NCI-H2107 treated with DMSO at 0.1 percent for 48 hours (cell line): ENCODE data around the gene ARMC7.
"Not testable (repeated sequence)": the region's sequence is repeated elsewhere in the genome, so short reads cannot be mapped to it uniquely, and the experiment has no call there.

Experiments used
- DNase-seq: peaks from one replicate; lab custom pipeline; 2025; ENCODE audit not compliant: unreplicated experiment; lab: John Stamatoyannopoulos, UW

The ARMC7 gene

DNA sequence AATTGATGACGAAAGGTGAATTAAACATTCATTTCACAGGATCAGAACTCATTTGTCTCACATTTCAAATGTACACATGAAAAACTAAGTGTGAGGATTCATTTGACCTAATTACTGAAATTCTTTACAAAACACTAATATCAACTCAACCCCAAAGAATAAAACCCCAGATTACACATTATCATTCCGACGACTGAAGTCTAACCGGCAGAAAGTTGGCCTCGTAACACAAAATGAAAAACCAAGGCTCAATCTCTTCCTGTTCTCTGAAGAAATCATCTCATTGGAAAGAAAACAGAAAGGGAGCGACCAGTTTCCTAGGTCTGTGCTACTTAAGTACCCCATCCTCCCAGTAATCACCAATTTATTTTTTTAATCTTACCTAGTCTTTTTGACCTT, 42.8 kb downstream of the ARMC7 start:
- no peak for DNase-seq

DNA sequence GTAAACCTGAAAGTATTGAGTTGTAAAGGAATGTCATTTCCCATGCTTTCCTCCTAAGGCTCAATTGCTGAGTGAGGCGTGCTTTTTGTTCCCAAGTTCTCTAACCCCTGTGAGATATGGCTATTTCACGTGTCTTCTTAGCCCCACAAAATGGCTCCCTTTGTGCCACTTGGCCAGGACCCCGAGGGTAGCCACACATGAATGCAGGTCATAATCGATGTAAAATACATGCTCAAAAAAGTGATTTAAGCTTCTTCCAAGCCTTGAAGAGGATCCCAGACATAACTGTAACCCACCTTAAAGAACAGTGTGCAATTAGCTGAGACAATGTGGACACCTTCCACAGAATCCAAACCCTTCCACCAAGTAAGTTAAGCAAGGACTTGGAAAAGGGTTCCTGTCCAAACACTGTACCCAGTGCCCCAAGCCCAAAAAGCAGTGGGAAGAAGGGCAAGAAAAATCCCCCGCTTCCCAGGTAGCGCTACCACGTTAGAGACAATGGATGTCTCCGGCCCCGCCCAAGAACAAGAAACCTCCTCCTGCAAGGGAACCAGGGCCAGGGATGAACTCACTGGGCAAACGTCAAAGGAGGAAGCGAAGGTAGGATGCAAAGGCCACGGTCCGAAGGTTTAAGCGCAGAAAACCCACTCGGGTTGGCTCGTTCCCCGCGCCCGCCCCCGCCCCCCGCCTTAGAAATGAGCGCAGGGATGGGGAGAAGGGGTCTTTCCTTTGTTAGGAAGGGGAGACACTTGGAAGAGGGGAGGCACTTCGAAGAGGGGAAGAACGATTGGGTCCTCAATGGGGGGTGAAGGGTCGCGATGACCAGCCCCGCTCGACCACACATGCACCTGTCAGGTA, 43.4 kb downstream of the ARMC7 start:
- peak; percentile 42 for DNase-seq

DNA sequence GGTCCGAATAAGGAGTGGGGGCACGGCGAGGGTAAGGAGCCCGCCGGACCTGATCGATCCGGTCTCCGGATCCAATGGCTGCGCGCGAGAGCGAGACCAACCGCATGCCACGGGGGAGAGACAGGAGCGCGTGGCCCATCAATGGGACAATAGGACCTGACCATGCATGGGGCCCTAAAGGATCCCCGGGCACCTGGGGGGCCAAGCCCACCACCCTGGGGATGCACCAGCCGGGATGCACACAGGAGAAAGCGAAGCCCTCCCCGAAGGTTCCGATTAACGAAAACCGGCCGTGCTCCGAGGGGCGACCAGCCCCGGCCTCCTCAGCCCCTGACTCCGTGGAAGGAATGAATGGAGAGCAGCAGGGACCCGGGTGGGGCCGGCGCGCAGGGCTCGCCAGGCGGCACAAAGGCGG, 44.0 kb downstream of the ARMC7 start:
- DNase-seq = no peak

- DNase-seq = peak; percentile 97
Measured at GRCh38 chr17:75154195-75155106, 44.7 kb downstream of the ARMC7 start, which contains the start of gene JPT1. TSS of gene JPT1 (minus strand) at chr17:75154512. CDS start at chr17:75154397, 115 bp downstream.

DNA sequence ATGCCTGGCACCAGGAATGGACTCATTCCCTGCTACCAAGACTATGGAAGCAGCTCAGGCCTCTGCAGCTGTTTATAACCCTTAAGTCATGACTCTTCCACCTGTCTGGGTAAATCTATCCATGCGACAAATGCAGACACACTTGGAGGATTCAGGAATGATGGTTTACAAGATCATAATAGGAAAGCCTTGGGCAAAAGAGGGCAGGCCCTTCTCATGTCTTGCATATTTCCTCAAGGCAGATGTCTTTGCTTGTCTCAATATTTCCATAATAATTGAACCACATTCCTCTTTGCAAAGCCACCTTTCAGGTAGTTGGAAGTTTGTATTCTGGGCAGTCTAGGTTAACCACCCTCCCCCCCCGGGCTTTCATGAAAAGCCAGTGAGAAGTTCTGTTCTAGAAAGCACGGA, 45.4 kb downstream of the ARMC7 start:
- DNase-seq = no peak

DNA sequence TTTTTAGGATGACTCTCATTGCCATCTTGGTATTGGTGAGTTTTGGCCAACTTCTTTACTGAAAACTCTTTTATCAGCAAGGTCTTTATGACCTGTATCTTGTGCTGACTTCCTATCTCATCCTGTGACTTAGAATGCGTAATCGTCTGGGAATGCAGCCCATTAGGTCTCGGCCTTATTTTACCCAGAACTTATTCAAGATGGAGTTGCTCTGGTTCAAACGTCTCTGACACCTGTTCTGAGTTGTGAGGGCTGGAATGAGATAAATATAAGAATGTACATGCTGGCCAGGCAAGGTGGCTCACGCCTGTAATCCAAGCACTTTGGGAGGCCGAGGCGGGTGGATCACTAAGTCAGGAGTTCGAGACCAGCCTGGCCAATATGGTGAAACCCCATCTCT, 48.7 kb downstream of the ARMC7 start:
- DNase-seq = not testable (repeated sequence)

DNA sequence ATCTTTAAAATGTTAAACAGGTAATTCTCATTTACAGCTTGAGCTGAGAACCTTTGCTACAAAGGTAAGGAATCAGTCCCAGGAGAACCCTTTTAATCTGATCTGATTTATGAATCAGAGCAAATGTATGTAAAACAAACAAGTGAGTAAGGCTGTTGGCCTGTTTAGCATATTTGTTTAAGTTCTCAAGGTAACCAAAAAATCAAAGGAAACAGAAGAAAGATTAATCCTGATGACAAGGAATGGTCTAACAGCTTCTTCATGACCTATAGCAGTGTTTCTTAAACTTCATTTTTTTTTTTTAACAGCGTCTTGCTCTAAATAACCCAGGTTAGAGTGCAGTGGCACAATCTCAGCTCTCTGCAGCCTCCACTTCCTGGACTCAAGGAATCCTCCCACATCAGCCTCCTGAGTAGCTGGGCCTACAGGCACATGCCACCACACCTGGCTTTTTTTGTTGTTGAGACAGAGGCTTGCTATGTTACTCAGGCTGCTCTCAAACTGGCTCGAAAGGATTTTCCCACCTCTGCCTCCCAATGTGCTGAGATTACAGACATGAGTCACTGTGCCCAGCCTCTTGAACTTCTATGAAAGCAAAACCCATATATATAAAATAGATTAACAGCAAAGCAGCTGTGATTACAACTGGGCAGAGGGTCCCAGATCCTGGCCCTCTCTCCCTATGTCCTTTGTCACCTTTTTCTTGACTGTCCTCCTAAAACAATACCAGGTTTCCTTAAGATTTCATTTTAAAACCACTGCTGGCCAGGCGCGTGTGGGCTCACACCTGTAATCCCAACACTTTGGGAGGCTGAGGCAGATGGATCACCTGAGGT, 49.6 kb downstream of the ARMC7 start:
- DNase-seq = no peak

DNA sequence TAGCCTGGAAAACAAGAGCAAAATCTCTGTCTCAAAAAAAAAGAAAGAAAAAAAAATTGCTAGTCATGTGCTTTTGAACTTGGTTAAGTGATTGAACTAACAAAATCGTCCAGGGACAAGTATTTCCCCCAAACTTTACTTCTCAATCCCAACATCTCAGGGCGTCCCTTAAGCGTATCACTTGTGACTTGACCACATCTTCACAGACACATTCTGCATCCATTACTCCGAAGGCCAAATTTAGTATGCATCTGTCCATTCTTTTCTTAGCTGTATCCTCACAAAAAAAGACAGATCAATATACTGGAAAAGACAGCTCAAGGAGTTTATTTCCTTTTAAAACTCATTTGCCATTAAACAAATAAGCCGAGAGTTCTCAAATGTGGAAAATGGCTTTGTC, 50.4 kb downstream of the ARMC7 start:
- DNase-seq = no peak

DNA sequence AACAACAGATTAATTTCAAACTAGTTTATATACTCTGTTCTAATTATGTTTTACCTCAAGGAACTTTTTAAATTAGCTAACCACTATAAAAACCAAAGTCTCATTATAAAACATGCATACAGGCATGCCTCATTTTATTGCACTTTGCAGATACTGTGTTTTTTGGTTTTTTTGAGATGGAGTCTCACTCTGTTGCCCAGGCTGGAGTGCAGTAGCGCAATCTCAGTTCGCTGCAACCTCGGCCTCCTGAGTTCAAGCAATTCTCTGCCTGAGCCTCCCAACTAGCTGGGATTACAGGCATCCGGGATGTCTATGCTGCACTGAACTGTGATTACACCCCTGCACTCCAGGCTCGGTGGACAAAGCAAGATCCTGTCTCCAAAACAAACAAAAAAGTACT, 53.3 kb downstream of the ARMC7 start:
- no peak for DNase-seq

GRCh38 chr17:75164606-75165005, 54.8 kb downstream of the ARMC7 start:
- DNase-seq = not testable (repeated sequence)

DNA sequence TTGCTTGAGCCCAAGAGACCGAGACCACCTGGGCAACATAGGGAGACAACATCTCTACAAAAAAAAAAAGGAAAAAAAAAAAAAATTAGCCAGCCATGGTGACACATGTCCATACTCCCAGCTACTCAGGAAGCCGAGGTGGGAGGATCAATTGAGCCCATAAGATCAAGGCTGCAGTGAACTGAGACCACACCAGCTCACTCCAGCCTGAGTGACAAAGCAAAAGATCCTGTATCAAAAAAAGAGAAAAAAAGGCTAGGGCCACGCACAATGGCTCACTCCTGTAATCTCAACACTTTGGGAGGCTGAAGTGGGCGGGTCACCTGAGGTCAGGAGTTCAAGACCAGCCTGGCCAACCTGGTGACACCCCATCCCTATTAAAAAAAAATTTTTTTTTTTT, 59.2 kb downstream of the ARMC7 start:
- DNase-seq = no peak

DNA sequence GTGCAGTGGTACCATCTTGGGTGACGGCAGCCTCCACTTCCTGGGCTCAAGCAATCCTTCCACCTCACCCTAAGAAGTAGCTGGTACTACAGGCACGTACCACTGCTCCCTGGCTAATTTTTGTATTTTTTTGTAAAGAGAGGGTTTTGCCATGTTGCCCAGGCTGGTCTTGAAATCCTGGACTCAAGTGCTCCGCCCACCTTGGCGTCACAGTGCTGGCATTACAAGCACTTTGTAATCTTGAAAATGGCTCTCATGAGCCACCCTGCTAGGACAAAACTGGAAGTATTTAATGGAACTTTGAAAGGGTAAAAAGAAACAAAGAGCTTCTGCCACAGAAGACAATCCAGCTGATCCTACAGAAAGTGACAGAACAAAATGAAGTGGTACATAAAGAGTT, 63.8 kb downstream of the ARMC7 start:
- no peak for DNase-seq

DNA sequence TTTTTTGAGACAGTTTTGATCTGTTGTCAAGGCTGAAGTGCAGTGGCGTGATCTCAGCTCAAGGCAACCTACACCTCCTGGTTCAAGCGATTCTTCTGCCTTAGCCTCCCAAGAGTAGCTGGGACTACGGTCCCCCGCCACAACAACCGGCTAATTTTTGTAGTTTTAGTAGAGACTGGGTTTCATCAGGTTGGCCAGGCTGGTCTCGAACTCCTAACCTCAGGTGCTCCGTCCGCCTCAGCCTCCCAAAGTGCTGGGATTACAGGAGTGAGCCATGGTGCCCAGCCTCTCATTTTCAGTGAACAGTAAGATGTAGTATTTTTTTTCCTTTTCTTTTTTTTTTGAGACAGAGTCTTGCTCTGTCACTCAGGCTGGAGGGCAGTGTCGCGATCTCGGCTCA, 65.2 kb downstream of the ARMC7 start:
- DNase-seq = no peak

GRCh38 chr17:75176625-75177024, 66.9 kb downstream of the ARMC7 start:
- DNase-seq = no peak

DNA sequence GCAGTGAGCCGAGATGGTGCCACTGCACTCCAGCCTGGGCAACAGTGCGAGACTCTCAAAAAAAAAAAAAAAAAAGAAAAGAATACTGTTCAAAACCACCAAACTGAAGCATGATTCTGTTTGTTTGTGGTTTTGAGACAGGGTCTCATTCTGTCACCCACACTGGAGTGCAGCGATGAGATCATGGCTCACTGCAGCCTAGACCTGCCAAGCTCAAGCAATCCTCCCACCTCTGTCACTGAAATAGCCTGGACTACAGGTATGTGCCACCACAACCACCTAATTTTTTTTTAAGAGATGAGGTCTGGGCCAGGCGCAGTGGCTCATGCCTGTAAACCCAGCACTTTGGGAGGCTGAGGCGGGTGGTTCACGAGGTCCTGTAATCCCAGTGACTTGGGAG, 68.7 kb downstream of the ARMC7 start:
- no peak for DNase-seq
